Mesenchymal stem cell (in vitro differentiated cells and primary cell): ENCODE measurements around the gene STRBP.

Source experiments
- DNase-seq: peaks from one replicate; pipeline ENCODE4 v3.0.0-alpha.2; 2013
- H2AFZ ChIP-seq: one replicate; pipeline ENCODE4 v1.6.1; 2013; ENCODE audit warnings: low read depth, mild to moderate bottlenecking, control low read depth, inconsistent platforms, low read length, moderate library complexity
- H2AK5ac ChIP-seq: 2 replicates; pipeline ENCODE4 v1.6.1; 2013; ENCODE audit warnings: low read length, moderate library complexity, mild to moderate bottlenecking, inconsistent platforms; ENCODE audit not compliant: severe bottlenecking
- H2BK120ac ChIP-seq: one replicate; pipeline ENCODE4 v1.6.1; 2013; ENCODE audit warnings: low read depth, mild to moderate bottlenecking, inconsistent platforms, low read length, moderate library complexity
- H2BK12ac ChIP-seq, 2 experiments: one replicate each; pipeline ENCODE4 v1.6.1; 2013; ENCODE audit warnings: inconsistent platforms in 2 of 2, low read length in 2 of 2, mild to moderate bottlenecking in 2 of 2, moderate library complexity in 2 of 2, control low read depth in 1 of 2
- H2BK15ac ChIP-seq: one replicate; pipeline ENCODE4 v1.6.1; 2013; ENCODE audit warnings: mild to moderate bottlenecking, low read depth, inconsistent platforms; ENCODE audit not compliant: poor library complexity, severe bottlenecking
- H2BK5ac ChIP-seq: 2 replicates; pipeline ENCODE4 v1.6.1; 2013; ENCODE audit warnings: low read depth, mild to moderate bottlenecking, low read length, control low read depth, inconsistent platforms; ENCODE audit not compliant: poor library complexity, severe bottlenecking
- H3K14ac ChIP-seq, 2 experiments: one replicate each; pipeline ENCODE4 v1.6.1; 2013; ENCODE audit warnings: inconsistent platforms in 2 of 2, low read length in 2 of 2, control low read depth in 1 of 2, mild to moderate bottlenecking in 1 of 2, moderate library complexity in 1 of 2
- H3K18ac ChIP-seq, 2 experiments: one replicate each; pipeline ENCODE4 v1.6.1; 2013; ENCODE audit warnings: inconsistent platforms in 2 of 2, low read length in 2 of 2, control low read depth in 1 of 2, low read depth in 1 of 2, mild to moderate bottlenecking in 1 of 2
- H3K23ac ChIP-seq, 2 experiments: one replicate each; pipeline ENCODE4 v1.6.1; 2013; ENCODE audit warnings: inconsistent platforms in 2 of 2, low read length in 2 of 2, mild to moderate bottlenecking in 2 of 2, moderate library complexity in 2 of 2, control low read depth in 1 of 2
- H3K27ac ChIP-seq: 2 replicates; pipeline ENCODE4 v1.5.1; 2013; ENCODE audit warnings: mild to moderate bottlenecking, moderate library complexity, low read length, control low read depth, inconsistent platforms; ENCODE audit not compliant: poor library complexity, severe bottlenecking
- H3K27me3 ChIP-seq, 2 experiments: 2 replicates each; pipeline versions ENCODE4 v1.6.1 to v1.7.0; 2013; ENCODE audit warnings: low read length in 2 of 2, mild to moderate bottlenecking in 2 of 2, moderate library complexity in 2 of 2, control low read depth in 1 of 2, inconsistent platforms in 1 of 2; ENCODE audit not compliant: control insufficient read depth in 1 of 2, insufficient read depth in 1 of 2
- H3K36me3 ChIP-seq, 2 experiments: 2 replicates each; pipeline versions ENCODE4 v1.6.1 to v1.7.0; 2013; ENCODE audit warnings: low read length in 2 of 2, control low read depth in 1 of 2, inconsistent platforms in 1 of 2, low read depth in 1 of 2, mild to moderate bottlenecking in 1 of 2; ENCODE audit not compliant: insufficient read depth in 2 of 2, control insufficient read depth in 1 of 2
- H3K4ac ChIP-seq, 2 experiments: one replicate each; pipeline ENCODE4 v1.6.1; 2013; ENCODE audit warnings: inconsistent platforms in 2 of 2, low read length in 2 of 2, mild to moderate bottlenecking in 2 of 2, moderate library complexity in 2 of 2, control low read depth in 1 of 2, low read depth in 1 of 2
- H3K4me1 ChIP-seq: 2 replicates; pipeline ENCODE4 v1.6.1; 2013; ENCODE audit warnings: low read depth, low read length, control low read depth; ENCODE audit not compliant: control insufficient read depth, insufficient read depth
- H3K4me2 ChIP-seq: 2 replicates; pipeline ENCODE4 v1.6.1; 2013; ENCODE audit warnings: low read length, mild to moderate bottlenecking, inconsistent platforms; ENCODE audit not compliant: poor library complexity, severe bottlenecking
- H3K4me3 ChIP-seq, 2 experiments: 2 replicates each; pipeline versions ENCODE4 v1.5.1 to v1.7.0; 2013; ENCODE audit warnings: low read length in 2 of 2, mild to moderate bottlenecking in 2 of 2, control low read depth in 1 of 2, low read depth in 1 of 2; ENCODE audit not compliant: insufficient read depth in 1 of 2
- H3K79me1 ChIP-seq: replicated peaks from 2 replicates; pipeline ENCODE4 v1.6.1; 2013; ENCODE audit warnings: mild to moderate bottlenecking, control low read depth, low read length, inconsistent platforms; ENCODE audit not compliant: poor library complexity, severe bottlenecking
- H3K9ac ChIP-seq: 2 replicates; pipeline ENCODE4 v1.7.0; 2013; ENCODE audit warnings: mild to moderate bottlenecking, low read length, moderate library complexity
- H3K9me3 ChIP-seq: 2 replicates; pipeline ENCODE4 v1.7.0; 2013; ENCODE audit warnings: mild to moderate bottlenecking, low read length; ENCODE audit not compliant: control insufficient read depth
- H4K8ac ChIP-seq: one replicate; pipeline ENCODE4 v1.6.1; 2013; ENCODE audit warnings: inconsistent platforms, mild to moderate bottlenecking, low read length, moderate library complexity
- H4K91ac ChIP-seq: one replicate; pipeline ENCODE4 v1.6.1; 2013; ENCODE audit warnings: mild to moderate bottlenecking, low read length, inconsistent platforms
- WGBS: methylation state at CpG from one replicate; pipeline ENCODE4 v1.1.7; 2013; ENCODE audit warnings: mixed read lengths; 5-methylcytosine and 5-hydroxymethylcytosine counted together

STRBP gene

GRCh38 chr9:123283455-123283854 lies 15.1 kb upstream of the STRBP start:
- 92% methylated on average over 3 of the region's 3 CpGs for WGBS
- no peak overlapping the region for H3K27ac ChIP-seq
- H2BK120ac ChIP-seq = no peak overlapping the region
- no peak overlapping the region for H2BK5ac ChIP-seq
- no peak overlapping the region for H3K9ac ChIP-seq
- no peaks in the 10 kb centered on the region for H3K36me3 ChIP-seq
- no peak overlapping the region for H2AK5ac ChIP-seq
- no peak overlapping the region for H3K4me3 ChIP-seq
- no peak overlapping the region for H3K18ac ChIP-seq
- no peak overlapping the region for H2BK15ac ChIP-seq
- no peaks in the 10 kb centered on the region for H3K79me1 ChIP-seq
- H3K4ac ChIP-seq = no peak overlapping the region
- DNase-seq = no peak
- H4K91ac ChIP-seq = no peak overlapping the region
- no peak overlapping the region for H3K23ac ChIP-seq
- H3K14ac ChIP-seq = no peak overlapping the region
- H4K8ac ChIP-seq = no peak overlapping the region
- H2BK12ac ChIP-seq = no peak overlapping the region
- H3K27me3 ChIP-seq = peaks cover 33 to 54% of the 10 kb centered on the region in 2 experiments
- H2AFZ ChIP-seq = no peak overlapping the region
- H3K4me2 ChIP-seq = no peak overlapping the region
- no peaks in the 10 kb centered on the region for H3K9me3 ChIP-seq
- peaks cover 2% of the 10 kb centered on the region for H3K4me1 ChIP-seq

DNA sequence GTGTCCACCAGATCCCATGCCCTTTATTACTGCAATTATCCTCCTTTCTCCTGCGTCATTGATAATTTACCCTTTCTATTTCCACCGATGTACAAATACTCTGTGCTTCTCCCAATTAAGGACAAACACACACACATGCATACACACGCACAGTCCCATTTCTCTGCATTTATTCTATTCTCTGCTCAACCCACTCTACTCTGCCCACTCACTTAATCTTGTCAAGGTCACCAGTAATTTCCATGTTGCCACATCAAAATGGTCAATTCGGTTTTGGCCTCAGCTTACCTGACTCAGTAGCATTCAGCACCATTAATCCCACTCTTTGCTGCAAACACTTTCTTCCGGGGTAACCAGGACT lies 14.6 kb upstream of the STRBP start:
- Histone ChIP-seq H3K14ac (no peak overlapping the region), H2BK5ac (no peak overlapping the region), H2BK120ac (no peak overlapping the region), H3K4me2 (no peak overlapping the region), H2BK12ac (no peak overlapping the region), H3K9me3 (no peaks in the 10 kb centered on the region), H3K4me3 (no peak overlapping the region), H2AK5ac (no peak overlapping the region), H3K18ac (no peak overlapping the region), H3K4me1 (peaks cover 2% of the 10 kb centered on the region), H3K27me3 (peaks cover 33 to 57% of the 10 kb centered on the region in 2 experiments), H3K4ac (no peak overlapping the region), H2BK15ac (no peak overlapping the region), H4K8ac (no peak overlapping the region), H4K91ac (no peak overlapping the region), H3K36me3 (no peaks in the 10 kb centered on the region), H3K23ac (no peak overlapping the region), H3K27ac (no peak overlapping the region), H3K9ac (no peak overlapping the region), H2AFZ (no peak overlapping the region), H3K79me1 (no peaks in the 10 kb centered on the region)
- WGBS = 82% methylated on average over 5 of the region's 5 CpGs
- no peak for DNase-seq

DNA sequence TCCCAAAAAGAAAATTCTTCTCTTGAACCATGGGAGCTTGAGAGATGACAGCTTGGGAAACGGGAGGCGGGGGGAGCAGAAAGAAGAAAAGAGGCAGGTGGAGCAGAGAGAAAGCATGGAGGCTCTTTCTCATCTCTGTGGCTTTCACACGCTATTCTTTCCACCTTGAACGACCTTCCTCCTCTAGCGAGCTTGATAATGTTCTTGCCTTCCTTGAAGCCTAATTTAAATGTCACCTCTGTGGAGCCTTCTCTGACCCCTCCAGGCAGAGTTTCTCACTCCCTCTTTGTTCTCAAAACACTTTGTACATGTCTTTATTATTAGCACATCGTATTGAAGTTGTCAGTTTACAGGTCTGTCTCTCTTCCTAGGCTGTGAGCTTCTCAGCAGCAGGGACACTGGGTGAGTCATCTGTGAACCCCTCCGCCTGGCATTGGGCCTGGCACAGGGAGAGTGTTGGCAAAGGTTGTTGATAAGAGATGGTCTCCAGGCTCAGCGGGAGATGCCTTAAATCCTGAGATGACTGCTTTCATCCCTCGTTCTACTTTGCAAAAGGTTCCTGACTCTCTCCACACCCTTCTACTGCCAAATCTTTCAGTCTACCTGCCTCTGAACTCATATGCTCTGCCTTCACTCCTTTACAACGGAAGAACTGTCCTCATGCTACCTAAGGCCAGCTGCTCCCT lies 14.1 kb upstream of the STRBP start:
- Histone ChIP-seq H3K4me2 (no peak overlapping the region), H2BK12ac (no peak overlapping the region), H4K91ac (no peak overlapping the region), H3K18ac (no peak overlapping the region), H3K27me3 (peaks cover 33 to 59% of the 10 kb centered on the region in 2 experiments), H2BK120ac (no peak overlapping the region), H2AK5ac (no peak overlapping the region), H3K4me3 (no peak overlapping the region), H3K27ac (no peak overlapping the region), H3K36me3 (no peaks in the 10 kb centered on the region), H2AFZ (no peak overlapping the region), H2BK15ac (no peak overlapping the region), H3K9me3 (no peaks in the 10 kb centered on the region), H3K23ac (no peak overlapping the region), H3K4me1 (peaks cover 2% of the 10 kb centered on the region), H2BK5ac (no peak overlapping the region), H3K79me1 (no peaks in the 10 kb centered on the region), H3K4ac (no peak overlapping the region), H3K9ac (no peak overlapping the region), H3K14ac (no peak overlapping the region), H4K8ac (no peak overlapping the region)
- DNase-seq = no peak
- 72% methylated on average over 10 of the region's 10 CpGs for WGBS

DNA sequence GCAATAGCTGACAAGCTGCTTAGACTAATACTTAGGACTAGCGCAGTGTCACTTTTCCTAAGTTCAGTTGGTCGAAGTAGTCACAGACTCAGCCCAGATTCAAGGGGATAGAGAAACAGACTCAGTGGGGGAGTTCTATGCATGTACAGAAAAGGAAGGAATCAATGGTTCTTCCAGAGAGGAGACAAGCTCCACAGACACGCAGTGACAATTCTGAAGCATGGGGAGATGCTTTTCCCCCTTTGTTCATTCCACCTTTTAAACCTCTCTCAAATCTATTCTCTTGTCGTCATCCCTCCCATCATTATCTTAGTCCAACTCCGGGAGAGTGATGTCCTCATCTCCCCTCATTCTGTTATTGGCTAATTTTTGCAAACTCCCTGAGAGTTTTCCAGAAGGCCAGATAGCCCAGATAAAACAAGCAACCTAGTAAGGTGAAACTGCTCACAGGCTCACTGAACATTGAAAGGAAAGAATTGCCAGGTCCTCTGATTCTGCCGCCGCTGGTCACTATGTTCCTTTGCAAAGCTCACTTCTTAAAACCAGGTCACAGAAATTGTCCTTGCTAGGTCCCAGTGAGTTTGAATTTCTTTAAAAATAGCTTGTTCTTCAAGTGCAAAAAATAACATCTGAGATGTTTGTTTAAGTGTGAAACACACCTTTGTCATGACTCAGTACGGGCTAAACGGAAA lies 13.4 kb upstream of the STRBP start:
- Histone ChIP-seq H4K8ac (no peak overlapping the region), H3K9me3 (no peaks in the 10 kb centered on the region), H2BK5ac (no peak overlapping the region), H3K27ac (no peak overlapping the region), H3K4me1 (peaks cover 2% of the 10 kb centered on the region), H3K14ac (no peak overlapping the region), H2BK120ac (no peak overlapping the region), H3K4me2 (no peak overlapping the region), H3K36me3 (no peaks in the 10 kb centered on the region), H2AK5ac (no peak overlapping the region), H3K4ac (no peak overlapping the region), H2BK15ac (no peak overlapping the region), H4K91ac (no peak overlapping the region), H3K18ac (no peak overlapping the region), H2BK12ac (no peak overlapping the region), H3K79me1 (no peaks in the 10 kb centered on the region), H2AFZ (no peak overlapping the region), H3K23ac (no peak overlapping the region), H3K4me3 (no peak overlapping the region), H3K27me3 (peaks cover 29 to 57% of the 10 kb centered on the region in 2 experiments), H3K9ac (no peak overlapping the region)
- DNase-seq = no peak
- WGBS = 81% methylated on average over 7 of the region's 9 CpGs
